ENCODE measurements around the gene NBR1. TPM values are rescaled to one million over a fixed set of nuclear protein-coding genes. Genes with fewer than 3 reads are reported as not detected.

NBR1 gene
- total and polyA plus RNA-seq, 2 experiments from 2014 or later, result 12.6 to 36.8 TPM

DNA sequence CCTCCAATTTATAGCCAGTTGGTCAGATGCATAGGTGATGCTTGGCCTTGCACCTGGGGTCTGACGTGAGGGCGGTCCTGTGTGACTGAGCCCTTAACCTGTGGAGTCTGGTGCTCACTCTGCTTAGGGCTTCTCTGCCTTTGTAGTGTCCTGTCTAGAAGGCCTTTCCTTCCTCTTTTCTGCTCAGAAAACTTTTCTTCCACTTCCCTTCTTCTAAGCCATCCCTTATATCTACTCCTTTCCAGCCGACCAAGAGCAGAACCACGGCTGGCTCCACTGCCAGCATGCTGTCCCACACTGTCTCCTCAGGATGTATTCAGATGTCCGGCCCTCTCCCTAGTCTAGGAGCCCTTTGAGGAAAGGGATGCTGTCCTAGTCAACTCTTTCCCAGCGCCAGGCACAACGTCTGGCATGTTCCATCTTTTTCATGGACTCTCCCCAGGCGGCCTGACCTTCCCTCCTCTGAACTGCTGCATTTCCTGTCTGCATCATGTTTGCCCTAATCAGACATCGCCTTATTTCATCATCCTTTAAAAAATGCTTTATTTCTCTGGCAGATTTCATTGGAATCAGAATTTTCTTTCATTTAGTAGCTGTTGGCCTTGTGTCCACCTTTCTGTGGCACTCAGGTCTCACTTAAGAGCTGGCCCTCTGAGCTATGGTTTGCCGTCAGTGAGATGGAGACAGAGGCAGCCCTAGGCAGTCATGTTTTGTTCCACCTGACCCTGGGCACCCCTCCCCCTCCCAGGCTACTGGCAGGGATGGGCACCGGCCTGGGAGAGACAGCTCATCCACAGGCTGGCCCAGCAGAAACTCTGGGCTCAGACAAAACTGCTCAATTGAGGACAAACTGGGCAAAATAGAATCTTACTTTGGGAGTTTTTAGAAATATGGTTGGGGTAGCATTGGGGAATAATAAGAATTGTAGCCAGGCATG, 30.4 kb upstream of the NBR1 start:
- Mint-ChIP-seq H3K36me3 (ENCODE audit: low read depth) (peaks cover 24% of the 10 kb centered on the region), H3K4me3 (no peak overlapping the region; the same call in 2 of the 3 replicates), H3K27ac (peak overlapping the region; percentile 77; the same call in 1 of the 2 replicates), H3K27me3 (ENCODE audit: insufficient read depth, low read depth, poor library complexity) (peaks cover 2% of the 10 kb centered on the region), H3K9me3 (peaks cover 17% of the 10 kb centered on the region; the same call in 2 of the 3 replicates), H3K4me1 (peaks cover 15% of the 10 kb centered on the region)
- DNase-seq (ENCODE audit: low spot score), result no peak
- Histone ChIP-seq H4K20me1 (replicated peaks; ENCODE audit: insufficient read depth) (no peaks in the 10 kb centered on the region), H2AFZ (no peak overlapping the region), H3K4me2 (no peak overlapping the region), H3K27ac (ENCODE audit: low read depth) (no peak overlapping the region), H3K36me3 (ENCODE audit: insufficient read depth) (no peaks in the 10 kb centered on the region), H3K79me2 (replicated peaks; ENCODE audit: insufficient read depth) (no peaks in the 10 kb centered on the region), H3K27me3 (ENCODE audit: insufficient read depth) (no peaks in the 10 kb centered on the region), H3F3A (replicated peaks; ENCODE audit: low read depth) (0 out of 2 replicates have a peak, but pooled peaks cover 4% of the 10 kb centered on the region), H3K9me2 (ENCODE audit: insufficient read depth) (no peaks in the 10 kb centered on the region), H3K4me1 (ENCODE audit: insufficient read depth) (peaks cover 3% of the 10 kb centered on the region; the same call in 1 of the 2 replicates), H3K4me3 (no peak overlapping the region)
- no peak for TF ChIP-seq STAT1 (IDR thresholded peaks at IDR 0.05; ENCODE audit: unreplicated experiment)
- no peak for TF ChIP-seq POLR2AphosphoS5 (IDR thresholded peaks at IDR 0.05; ENCODE audit: low read depth)
- TF ChIP-seq, protein P1, sequence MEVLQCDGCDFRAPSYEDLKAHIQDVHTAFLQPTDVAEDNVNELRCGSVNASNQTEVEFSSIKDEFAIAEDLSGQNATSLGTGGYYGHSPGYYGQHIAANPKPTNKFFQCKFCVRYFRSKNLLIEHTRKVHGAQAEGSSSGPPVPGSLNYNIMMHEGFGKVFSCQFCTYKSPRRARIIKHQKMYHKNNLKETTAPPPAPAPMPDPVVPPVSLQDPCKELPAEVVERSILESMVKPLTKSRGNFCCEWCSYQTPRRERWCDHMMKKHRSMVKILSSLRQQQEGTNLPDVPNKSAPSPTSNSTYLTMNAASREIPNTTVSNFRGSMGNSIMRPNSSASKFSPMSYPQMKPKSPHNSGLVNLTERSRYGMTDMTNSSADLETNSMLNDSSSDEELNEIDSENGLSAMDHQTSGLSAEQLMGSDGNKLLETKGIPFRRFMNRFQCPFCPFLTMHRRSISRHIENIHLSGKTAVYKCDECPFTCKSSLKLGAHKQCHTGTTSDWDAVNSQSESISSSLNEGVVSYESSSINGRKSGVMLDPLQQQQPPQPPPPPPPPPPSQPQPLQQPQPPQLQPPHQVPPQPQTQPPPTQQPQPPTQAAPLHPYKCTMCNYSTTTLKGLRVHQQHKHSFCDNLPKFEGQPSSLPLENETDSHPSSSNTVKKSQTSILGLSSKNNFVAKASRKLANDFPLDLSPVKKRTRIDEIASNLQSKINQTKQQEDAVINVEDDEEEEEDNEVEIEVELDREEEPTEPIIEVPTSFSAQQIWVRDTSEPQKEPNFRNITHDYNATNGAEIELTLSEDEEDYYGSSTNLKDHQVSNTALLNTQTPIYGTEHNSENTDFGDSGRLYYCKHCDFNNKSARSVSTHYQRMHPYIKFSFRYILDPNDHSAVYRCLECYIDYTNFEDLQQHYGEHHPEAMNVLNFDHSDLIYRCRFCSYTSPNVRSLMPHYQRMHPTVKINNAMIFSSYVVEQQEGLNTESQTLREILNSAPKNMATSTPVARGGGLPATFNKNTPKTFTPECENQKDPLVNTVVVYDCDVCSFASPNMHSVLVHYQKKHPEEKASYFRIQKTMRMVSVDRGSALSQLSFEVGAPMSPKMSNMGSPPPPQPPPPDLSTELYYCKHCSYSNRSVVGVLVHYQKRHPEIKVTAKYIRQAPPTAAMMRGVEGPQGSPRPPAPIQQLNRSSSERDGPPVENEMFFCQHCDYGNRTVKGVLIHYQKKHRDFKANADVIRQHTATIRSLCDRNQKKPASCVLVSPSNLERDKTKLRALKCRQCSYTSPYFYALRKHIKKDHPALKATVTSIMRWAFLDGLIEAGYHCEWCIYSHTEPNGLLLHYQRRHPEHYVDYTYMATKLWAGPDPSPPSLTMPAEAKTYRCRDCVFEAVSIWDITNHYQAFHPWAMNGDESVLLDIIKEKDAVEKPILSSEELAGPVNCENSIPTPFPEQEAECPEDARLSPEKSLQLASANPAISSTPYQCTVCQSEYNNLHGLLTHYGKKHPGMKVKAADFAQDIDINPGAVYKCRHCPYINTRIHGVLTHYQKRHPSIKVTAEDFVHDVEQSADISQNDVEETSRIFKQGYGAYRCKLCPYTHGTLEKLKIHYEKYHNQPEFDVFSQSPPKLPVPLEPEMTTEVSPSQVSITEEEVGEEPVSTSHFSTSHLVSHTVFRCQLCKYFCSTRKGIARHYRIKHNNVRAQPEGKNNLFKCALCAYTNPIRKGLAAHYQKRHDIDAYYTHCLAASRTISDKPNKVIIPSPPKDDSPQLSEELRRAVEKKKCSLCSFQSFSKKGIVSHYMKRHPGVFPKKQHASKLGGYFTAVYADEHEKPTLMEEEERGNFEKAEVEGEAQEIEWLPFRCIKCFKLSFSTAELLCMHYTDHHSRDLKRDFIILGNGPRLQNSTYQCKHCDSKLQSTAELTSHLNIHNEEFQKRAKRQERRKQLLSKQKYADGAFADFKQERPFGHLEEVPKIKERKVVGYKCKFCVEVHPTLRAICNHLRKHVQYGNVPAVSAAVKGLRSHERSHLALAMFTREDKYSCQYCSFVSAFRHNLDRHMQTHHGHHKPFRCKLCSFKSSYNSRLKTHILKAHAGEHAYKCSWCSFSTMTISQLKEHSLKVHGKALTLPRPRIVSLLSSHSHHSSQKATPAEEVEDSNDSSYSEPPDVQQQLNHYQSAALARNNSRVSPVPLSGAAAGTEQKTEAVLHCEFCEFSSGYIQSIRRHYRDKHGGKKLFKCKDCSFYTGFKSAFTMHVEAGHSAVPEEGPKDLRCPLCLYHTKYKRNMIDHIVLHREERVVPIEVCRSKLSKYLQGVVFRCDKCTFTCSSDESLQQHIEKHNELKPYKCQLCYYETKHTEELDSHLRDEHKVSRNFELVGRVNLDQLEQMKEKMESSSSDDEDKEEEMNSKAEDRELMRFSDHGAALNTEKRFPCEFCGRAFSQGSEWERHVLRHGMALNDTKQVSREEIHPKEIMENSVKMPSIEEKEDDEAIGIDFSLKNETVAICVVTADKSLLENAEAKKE (CRISPR knock-in tag; IDR thresholded peaks at IDR 0.05), result no peak
- no peak for TF ChIP-seq EZH2phosphoT487 (IDR thresholded peaks at IDR 0.05; ENCODE audit: unreplicated experiment)
- no peak for TF ChIP-seq ZNF331 (CRISPR knock-in tag; IDR thresholded peaks at IDR 0.05; ENCODE audit: low read depth)
- no peak for TF ChIP-seq EZH2 (IDR thresholded peaks at IDR 0.05; ENCODE audit: low read depth, unreplicated experiment)
- TF ChIP-seq, protein P2, sequence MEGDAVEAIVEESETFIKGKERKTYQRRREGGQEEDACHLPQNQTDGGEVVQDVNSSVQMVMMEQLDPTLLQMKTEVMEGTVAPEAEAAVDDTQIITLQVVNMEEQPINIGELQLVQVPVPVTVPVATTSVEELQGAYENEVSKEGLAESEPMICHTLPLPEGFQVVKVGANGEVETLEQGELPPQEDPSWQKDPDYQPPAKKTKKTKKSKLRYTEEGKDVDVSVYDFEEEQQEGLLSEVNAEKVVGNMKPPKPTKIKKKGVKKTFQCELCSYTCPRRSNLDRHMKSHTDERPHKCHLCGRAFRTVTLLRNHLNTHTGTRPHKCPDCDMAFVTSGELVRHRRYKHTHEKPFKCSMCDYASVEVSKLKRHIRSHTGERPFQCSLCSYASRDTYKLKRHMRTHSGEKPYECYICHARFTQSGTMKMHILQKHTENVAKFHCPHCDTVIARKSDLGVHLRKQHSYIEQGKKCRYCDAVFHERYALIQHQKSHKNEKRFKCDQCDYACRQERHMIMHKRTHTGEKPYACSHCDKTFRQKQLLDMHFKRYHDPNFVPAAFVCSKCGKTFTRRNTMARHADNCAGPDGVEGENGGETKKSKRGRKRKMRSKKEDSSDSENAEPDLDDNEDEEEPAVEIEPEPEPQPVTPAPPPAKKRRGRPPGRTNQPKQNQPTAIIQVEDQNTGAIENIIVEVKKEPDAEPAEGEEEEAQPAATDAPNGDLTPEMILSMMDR (conservative IDR thresholded peaks at IDR 0.05; ENCODE audit: low read depth in 2 of 2), result no peak
- TF ChIP-seq JUNB (IDR thresholded peaks at IDR 0.05; ENCODE audit: unreplicated experiment), result no peak
- TF ChIP-seq ZNF114 (CRISPR knock-in tag; IDR thresholded peaks at IDR 0.05), result no peak
- no peak for TF ChIP-seq NANOG (IDR thresholded peaks at IDR 0.05; ENCODE audit: borderline replicate concordance)
- no peak for ATAC-seq

Data from GM23338 (cell line).